ENCODE measurements around the gene DNASE1L3.
"Not testable (repeated sequence)": the region's sequence is repeated elsewhere in the genome, so short reads cannot be mapped to it uniquely, and the experiment has no call there.

Gene DNASE1L3

GRCh38 chr3:58210761-58211460 is at the start of gene DNASE1L3:
Gene DNASE1L3, minus strand, starts transcription at chr3:58210972. Its CDS starts 66 bp downstream, at chr3:58210906.
- no peak for DNase-seq

- DNase-seq: peak; percentile 58 to 83
Measured at GRCh38 chr3:58260261-58260731, 49.5 kb upstream of the DNASE1L3 start.

- DNase-seq: no peak
Measured at GRCh38 chr3:58258392-58259055, 47.8 kb upstream of the DNASE1L3 start.

- DNase-seq: no peak
Measured at GRCh38 chr3:58256511-58256910, 45.7 kb upstream of the DNASE1L3 start.

- DNase-seq: peak; percentile 51
Measured at GRCh38 chr3:58256061-58256460, 45.3 kb upstream of the DNASE1L3 start.

GRCh38 chr3:58254144-58254543 is 43.4 kb upstream of the DNASE1L3 start:
- DNase-seq: no peak

- no peak for DNase-seq
Measured at GRCh38 chr3:58251631-58252035, 40.9 kb upstream of the DNASE1L3 start.

GRCh38 chr3:58250093-58250707 is 39.4 kb upstream of the DNASE1L3 start:
- DNase-seq: peak in 1 of 2 donors; percentile 32

GRCh38 chr3:58249358-58250092 is 38.8 kb upstream of the DNASE1L3 start:
- DNase-seq: no peak

GRCh38 chr3:58246148-58247047 is 35.6 kb upstream of the DNASE1L3 start:
- DNase-seq: no peak

GRCh38 chr3:58243976-58244585 is 33.3 kb upstream of the DNASE1L3 start:
- no peak for DNase-seq

GRCh38 chr3:58242860-58243259 is 32.1 kb upstream of the DNASE1L3 start:
- DNase-seq: not testable (repeated sequence)

GRCh38 chr3:58242340-58242739 is 31.6 kb upstream of the DNASE1L3 start:
- DNase-seq: no peak

GRCh38 chr3:58241306-58242044 is 30.7 kb upstream of the DNASE1L3 start:
- no peak for DNase-seq

GRCh38 chr3:58238830-58239229 is 28.1 kb upstream of the DNASE1L3 start:
- no peak for DNase-seq

GRCh38 chr3:58237941-58238681 is 27.3 kb upstream of the DNASE1L3 start:
- DNase-seq: peak; percentile 38 to 45

GRCh38 chr3:58237238-58237940 is 26.6 kb upstream of the DNASE1L3 start, which contains the start of gene ABHD6:
Gene ABHD6, plus strand, starts transcription at chr3:58237792. Its CDS starts 18,795 bp downstream, at chr3:58256587.
- peak; percentile 58 to 85 for DNase-seq

GRCh38 chr3:58236527-58237237 is 25.9 kb upstream of the DNASE1L3 start:
- no peak for DNase-seq

GRCh38 chr3:58235970-58236369 is 25.2 kb upstream of the DNASE1L3 start:
- no peak for DNase-seq

All from inflammatory macrophage treated with lipopolysaccharide for 1 hour (primary cell).